SKM-1 (cell line): ENCODE results near the gene PCDHA1.
"Not testable (repeated sequence)": the region's sequence is repeated elsewhere in the genome, so short reads cannot be mapped to it uniquely, and the experiment has no call there.

ENCODE experiments used
- DNase-seq: peaks from one replicate; lab custom pipeline; 2025; ENCODE audit not compliant: unreplicated experiment; lab: John Stamatoyannopoulos, UW

Gene PCDHA1

GRCh38 chr5:140785905-140786686, at the start of gene PCDHA1:
Gene PCDHA1 (plus strand): TSS chr5:140786140.
- DNase-seq, result peak; percentile 46

GRCh38 chr5:140737486-140737885, 48.5 kb upstream of the PCDHA1 start:
- DNase-seq, result no peak

DNA sequence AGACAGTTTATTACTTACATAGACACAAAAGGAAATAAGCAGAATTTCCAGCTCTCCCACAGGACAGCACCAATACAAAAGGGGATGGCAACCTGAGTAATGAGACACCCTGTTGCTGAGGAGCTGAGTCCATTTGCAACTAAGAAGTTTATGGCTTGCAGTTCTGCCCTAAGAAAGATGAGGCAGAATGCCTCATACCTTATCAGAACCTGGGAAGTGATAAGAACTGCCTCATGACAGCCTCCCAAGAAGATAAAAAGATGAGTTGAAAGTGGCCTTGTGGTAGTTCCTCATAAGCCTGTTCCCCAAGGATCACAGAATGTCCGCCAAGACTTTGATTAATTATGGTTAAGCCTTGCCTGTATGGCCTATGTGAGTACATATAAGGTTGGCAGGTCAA, 44.0 kb upstream of the PCDHA1 start:
- no peak for DNase-seq

GRCh38 chr5:140753561-140753960, 32.4 kb upstream of the PCDHA1 start:
- DNase-seq, result no peak

GRCh38 chr5:140764177-140764973, 21.6 kb upstream of the PCDHA1 start:
- no peak for DNase-seq

DNA sequence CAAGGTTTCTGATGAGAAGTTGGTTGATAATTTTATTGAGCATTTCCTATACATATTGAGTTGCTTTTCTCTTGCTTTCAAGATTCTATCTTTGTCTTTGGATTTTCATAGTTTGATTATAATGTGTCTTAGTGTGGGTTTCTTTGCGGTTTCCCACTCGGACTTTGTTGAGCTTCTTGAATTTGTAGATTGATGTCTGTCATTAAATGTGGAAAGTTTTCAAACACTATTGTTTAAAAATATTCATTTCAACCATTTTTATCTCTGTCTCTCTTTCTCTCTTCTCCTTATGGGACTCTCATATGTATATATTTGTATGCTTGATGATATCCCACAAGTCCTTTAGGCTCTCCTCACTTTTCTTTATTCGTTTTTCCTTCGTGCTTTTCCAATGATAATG, 18.5 kb upstream of the PCDHA1 start:
- no peak for DNase-seq

- no peak for DNase-seq
Measured at GRCh38 chr5:140780512-140780911, 5.4 kb upstream of the PCDHA1 start.

DNA sequence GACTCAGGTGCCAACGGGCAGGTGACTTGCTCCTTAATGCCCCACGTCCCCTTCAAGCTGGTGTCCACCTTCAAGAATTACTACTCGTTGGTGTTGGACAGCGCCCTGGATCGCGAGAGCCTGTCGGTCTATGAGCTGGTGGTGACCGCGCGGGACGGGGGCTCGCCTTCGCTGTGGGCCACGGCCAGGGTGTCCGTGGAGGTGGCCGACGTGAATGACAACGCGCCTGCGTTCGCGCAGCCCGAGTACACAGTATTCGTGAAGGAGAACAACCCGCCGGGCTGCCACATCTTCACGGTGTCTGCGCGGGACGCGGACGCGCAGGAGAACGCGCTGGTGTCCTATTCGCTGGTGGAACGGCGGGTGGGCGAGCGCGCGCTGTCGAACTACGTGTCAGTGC, 1.5 kb downstream of the PCDHA1 start:
- DNase-seq, result not testable (repeated sequence)

DNA sequence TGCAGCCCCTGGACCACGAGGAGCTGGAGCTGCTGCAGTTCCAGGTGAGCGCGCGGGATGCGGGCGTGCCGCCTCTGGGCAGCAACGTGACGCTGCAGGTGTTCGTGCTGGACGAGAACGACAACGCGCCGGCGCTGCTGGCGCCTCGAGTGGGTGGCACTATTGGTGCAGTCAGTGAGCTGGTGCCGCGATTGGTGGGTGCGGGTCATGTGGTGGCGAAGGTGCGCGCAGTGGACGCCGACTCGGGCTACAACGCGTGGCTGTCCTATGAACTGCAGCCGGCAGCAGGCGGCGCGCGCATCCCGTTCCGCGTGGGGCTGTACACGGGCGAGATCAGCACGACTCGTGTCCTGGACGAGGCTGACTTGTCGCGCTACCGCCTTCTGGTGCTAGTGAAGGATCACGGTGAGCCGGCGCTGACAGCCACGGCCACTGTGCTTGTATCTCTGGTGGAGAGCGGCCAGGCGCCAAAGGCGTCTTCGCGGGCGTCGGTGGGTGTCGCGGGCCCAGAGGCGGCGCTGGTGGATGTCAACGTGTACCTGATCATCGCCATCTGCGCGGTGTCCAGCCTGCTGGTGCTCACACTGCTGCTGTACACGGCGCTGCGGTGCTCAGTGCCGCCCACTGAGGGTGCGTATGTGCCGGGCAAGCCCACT, 2.0 kb downstream of the PCDHA1 start:
- DNase-seq, result not testable (repeated sequence)

- DNase-seq, result peak; percentile 84
Measured at GRCh38 chr5:140791089-140791488, 5.1 kb downstream of the PCDHA1 start.

GRCh38 chr5:140794595-140795258, 8.8 kb downstream of the PCDHA1 start, which contains the start of gene PCDHA2:
Gene PCDHA2 (plus strand): TSS chr5:140794852.
- DNase-seq, result no peak

GRCh38 chr5:140795259-140795641, 9.3 kb downstream of the PCDHA1 start:
- DNase-seq, result no peak

- not testable (repeated sequence) for DNase-seq
Measured at GRCh38 chr5:140796072-140796717, 10.3 kb downstream of the PCDHA1 start.

- DNase-seq, result no peak
Measured at GRCh38 chr5:140796718-140797095, 10.8 kb downstream of the PCDHA1 start.

DNA sequence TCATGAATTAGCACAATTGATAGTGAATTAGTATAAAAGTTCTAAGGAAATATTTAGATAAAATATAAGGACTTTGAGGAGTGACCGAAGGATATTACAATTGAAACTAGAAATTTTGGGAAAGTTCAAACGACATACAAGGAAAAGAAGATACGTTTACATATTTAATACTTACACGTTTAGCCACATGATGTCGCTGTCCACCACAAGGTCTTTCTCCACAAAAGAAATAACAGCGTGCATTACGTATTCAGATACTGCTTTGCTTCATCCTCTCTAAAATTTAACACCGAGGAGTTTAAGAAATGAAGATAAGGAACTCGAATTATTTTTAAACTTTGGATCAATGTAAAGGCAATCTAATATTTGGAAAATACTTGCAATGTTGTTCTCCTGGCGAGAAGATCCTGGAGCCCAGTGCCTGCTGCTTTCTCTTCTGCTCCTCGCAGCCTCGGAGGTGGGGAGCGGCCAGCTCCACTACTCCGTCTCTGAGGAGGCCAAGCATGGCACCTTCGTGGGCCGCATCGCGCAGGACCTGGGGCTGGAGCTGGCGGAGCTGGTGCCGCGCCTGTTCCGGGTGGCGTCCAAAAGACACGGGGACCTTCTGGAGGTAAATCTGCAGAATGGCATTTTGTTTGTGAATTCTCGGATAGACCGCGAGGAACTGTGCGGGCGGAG, 15.0 kb downstream of the PCDHA1 start, which contains the start of gene PCDHA3:
PCDHA3 (plus strand) TSS at position 242 of the 678 bp plus-strand sequence.
- no peak for DNase-seq

GRCh38 chr5:140801494-140801841, 15.5 kb downstream of the PCDHA1 start:
- no peak for DNase-seq

- not testable (repeated sequence) for DNase-seq
Measured at GRCh38 chr5:140802381-140802780, 16.4 kb downstream of the PCDHA1 start.

- DNase-seq, result no peak
Measured at GRCh38 chr5:140802781-140803271, 16.9 kb downstream of the PCDHA1 start.

DNA sequence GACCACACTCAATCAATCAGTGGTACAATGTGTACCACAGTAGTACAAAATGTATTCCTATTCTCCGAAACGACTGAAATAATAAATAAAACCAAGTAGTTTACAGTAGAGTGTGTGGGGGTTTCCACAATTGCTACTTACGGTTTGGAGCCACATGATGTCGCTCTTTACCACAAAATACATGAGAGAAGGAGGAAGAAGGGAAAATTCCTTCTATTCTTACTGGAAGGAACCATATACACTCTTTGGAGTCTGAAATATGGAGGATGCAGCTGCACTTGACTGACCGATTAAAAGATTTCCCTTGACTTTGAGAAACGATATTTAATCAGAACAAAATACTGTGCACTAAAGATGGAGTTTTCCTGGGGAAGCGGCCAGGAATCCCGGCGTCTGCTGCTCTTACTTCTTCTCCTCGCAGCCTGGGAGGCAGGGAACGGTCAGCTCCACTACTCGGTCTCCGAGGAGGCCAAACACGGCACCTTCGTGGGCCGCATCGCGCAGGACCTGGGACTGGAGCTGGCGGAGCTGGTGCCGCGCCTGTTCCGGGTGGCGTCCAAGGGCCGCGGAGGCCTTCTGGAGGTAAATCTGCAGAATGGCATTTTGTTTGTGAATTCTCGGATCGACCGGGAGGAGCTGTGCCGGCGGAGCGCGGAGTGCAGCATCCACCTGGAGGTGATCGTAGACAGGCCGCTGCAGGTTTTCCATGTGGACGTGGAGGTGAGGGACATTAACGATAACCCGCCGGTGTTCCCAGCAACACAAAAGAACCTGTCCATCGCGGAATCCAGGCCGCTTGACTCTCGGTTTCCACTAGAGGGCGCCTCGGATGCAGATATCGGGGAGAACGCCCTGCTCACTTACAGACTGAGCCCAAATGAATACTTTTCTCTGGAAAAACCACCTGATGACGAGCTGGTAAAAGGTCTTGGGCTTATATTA, 21.2 kb downstream of the PCDHA1 start, which contains the start of gene PCDHA4:
PCDHA4 (plus strand) TSS at position 235 of the 942 bp plus-strand sequence.
- no peak for DNase-seq
